ENCODE measurements around the gene TBC1D2B.
"Not testable (repeated sequence)": the region's sequence is repeated elsewhere in the genome, so short reads cannot be mapped to it uniquely, and the experiment has no call there.

Gene TBC1D2B

GRCh38 chr15:77971875-77972274 lies 105.6 kb downstream of the TBC1D2B start:
- DNase-seq: not testable (repeated sequence)

DNA sequence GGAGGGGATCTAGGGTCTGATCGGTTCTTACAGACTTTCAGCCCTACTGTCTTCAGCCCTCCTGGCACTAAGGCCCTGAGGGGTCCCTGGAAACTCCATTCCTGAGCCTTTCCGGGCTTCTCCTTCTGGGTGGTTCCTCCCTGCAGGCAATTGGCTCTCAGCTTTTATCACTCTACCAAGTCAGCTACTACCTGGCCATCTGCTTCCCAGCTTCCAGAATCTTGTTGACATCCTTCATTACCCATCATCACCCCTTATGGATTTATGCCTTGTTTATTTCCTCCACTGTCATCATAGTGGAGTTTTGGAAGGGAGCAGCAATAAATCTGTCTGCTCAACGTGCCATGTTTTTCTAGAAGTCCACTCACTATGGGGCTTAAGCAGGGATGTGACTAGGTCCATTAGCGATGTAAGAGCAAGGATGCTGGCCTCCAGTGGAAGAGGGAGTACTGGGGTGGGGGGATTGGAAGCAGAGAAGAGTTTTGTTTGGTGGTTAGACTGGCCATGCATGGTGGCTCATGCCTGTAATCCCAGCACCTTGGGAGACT lies 106.6 kb downstream of the TBC1D2B start:
- DNase-seq: not testable (repeated sequence)

DNA sequence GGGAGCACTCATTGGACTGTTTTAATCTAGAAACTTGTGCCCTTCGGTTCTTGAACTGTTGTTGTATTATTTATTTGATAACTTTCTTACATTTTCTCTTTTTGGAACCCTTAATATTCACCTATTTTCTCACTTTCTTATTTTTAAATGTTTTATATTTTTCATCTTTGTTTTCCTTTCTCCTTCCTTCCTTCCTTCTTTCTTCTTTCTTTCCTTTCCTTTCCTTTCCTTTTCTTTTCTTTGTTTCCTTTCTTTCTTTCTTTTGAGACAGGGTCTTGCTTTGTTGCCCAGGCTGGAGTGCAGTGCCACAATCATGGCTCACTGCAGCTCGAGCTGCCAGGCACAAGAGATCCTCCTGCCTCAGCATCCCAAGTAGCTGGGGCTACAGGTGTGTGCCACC lies 108.5 kb downstream of the TBC1D2B start:
- DNase-seq: no peak

DNA sequence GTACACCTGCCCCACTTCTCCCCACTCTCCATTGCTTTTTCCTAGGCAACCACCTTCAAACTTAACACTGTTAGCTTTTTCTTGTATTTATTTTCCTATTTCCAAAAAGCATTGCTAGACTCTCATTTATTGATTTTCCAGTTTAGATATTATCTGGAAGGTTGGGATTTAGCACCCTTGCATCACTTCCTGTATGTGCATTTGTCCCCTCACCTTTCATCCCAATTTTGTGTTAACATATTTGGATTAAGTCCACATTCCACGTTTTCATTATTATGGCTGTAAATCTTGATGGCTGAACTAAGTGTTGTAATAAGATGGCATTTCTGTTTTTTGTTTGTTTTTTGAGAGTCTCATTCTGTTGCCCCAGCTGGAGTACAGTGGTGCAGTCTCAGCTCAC lies 109.7 kb downstream of the TBC1D2B start:
- no peak for DNase-seq

GRCh38 chr15:77967235-77967615 lies 110.3 kb downstream of the TBC1D2B start:
- not testable (repeated sequence) for DNase-seq

DNA sequence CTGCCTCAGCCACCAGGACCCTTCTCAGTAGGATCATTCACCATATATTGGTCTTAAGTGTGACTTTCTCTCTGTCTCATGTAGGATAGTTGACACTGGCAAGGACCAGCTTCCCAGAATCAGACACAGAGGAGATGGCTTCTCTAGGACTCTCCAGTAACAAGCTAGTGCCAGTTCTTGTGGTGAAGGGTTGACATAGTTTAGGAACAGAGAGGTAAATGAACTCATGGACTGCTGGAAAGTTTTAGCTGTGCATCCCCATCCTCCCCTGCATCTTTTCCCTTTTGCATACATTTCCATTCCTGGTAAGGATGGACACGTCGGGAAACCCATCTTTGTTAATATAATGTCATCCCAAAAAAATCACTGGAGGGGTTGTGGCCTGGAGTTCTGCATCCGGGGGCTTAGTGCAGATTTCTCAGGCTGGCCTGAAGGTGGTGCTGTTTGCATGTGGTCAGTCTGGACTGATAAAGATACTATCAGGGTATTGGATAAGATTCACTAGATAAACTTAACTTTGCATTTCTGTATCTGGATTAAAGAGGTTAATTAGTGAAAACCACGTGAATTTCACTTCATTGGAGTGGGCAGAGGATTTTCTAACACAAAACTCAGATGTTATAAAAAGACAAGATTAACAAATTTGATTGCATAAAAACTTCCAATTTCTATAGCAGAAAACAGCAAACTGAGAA lies 110.8 kb downstream of the TBC1D2B start:
- peak; percentile 6 for DNase-seq

DNA sequence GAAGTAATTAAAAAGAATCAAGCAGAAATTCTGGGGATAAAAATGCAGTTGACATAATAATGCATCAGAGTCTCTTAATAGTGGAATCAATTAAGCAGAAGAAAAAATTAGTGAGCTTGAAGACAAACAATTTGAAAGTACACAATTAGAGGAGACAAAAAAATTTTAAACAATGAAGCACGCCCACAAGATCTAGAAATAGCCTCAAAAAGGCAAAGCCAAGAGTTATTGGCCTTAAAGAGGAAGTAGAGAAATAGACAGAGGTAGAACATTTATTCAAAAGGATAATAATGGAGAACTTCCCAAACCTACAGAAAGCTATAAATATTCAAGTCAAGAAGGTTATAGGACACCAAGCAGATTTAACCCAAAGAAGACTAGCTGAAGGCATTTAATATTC lies 113.3 kb downstream of the TBC1D2B start:
- DNase-seq: no peak

GRCh38 chr15:77959432-77959879 lies 118.1 kb downstream of the TBC1D2B start:
- DNase-seq: peak; percentile 10

DNA sequence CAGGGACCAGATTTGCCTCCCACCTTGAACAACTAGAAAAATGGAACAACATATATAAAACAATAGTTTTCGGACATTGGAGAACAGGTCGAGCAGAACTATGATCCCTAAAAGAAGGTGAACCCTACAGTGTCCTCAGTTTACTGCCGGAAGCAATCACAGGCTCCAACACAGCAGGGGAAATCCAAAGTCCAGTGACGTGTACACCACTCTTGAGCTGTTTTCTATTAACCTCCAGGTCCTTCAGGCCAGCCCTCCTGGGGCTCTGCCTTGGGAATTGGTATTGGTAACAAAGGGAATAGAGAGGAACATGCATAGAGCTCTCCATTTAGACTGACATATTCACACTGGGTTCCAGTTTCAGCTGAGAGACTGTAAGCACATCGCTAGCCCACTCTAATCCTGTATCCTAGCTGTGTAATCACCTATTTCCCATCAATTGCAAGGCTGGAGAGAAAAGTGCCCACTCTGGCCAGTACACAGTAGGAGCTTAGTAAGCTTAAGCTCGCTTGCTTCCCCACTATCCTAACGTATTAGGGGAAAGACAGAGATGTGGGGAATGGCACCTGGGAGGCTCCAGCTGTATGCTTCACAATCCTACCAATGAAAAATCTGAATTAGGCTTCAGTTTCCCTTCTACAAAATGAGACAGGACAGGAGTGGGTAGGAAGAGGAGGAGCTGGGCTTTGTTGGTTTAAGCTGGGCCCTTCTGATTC lies 118.6 kb downstream of the TBC1D2B start:
- not testable (repeated sequence) for DNase-seq

DNA sequence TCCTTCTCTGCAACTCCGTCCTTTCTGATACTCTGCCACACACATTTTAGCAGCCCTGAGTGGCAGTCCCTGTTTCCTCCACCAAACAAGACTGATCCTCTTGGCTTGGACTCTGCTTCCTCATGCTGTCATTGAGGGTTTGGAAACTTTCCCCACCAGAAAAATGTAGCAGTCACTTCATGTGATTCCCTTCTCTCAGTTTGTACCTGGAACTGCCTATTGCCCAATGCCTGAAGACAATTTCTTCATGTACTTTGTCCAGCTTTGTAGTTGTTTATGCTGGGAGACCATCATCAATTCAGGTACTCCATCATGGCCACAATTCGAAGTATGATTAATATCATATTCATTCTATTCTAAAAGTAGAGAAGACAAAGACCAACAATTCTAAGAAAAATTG lies 119.5 kb downstream of the TBC1D2B start:
- DNase-seq: not testable (repeated sequence)

DNA sequence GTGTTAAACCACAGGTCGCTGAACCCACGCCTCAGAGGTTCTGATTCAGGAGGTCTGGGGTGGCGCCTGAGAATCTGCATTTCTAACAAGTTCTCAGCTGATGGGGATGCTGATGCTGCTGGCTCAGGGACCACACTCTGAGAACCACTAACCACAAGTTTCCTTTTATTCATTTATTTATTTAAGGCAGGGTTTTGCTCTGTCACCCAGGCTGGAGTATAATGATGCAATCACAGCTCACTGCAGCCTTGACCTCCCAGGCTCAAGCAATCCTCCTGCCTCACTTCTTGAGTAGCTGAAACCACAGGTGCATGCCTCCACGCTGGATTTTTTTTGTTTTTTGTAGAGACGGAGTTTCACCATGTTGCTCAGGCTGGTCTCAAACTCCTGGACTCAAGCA lies 123.6 kb downstream of the TBC1D2B start:
- not testable (repeated sequence) for DNase-seq

DNA sequence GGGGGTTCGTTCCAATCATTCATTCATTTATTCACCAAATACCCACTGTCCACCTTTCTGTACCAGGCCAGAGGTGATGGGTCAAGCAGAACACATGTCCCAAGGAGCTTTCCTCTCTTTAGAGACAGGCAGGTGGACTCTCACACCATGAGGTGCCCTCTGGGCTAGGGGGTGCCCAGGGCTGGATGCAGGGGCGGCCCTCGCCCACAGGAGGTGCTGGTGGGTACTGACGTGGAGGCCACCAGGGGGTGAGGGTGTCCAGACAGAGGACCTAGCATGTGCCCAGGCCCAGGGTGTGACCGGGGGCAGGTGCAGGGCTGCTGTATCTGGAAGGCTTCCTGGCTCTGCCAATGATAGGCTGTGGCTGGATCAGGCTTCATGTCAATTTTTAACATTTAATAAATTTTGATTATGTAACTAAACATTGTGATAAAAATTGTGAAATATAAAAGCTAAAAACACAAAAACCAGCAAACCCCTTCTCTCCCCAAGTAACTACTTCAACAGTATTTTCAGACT lies 124.5 kb downstream of the TBC1D2B start:
- DNase-seq: not testable (repeated sequence)

GRCh38 chr15:77951105-77951786 lies 126.3 kb downstream of the TBC1D2B start:
- not testable (repeated sequence) for DNase-seq

- DNase-seq: not testable (repeated sequence)
Measured at GRCh38 chr15:77950470-77950869, 127.0 kb downstream of the TBC1D2B start.

DNA sequence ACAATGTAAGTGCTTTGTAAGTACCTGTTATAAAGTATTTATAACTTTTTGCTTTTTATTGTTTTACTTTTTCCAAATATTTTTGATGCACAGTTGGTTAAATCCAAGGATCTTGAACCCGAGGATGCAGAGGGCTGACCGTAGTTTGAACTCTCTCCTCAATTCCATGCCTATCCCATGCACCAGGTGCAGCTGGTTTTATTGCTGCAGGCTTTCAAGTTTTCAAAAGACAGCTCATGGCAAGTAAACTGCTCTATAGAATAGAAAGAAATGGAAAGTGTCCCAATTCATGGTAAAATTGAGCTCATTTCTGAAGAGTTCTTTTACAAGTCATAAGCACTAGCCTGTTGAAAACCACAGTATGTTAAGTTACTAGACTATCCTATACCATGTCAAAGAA lies 131.9 kb downstream of the TBC1D2B start:
- DNase-seq: no peak

All from amniotic stem cell (primary cell).